DMS 273 treated with DMSO at 0.1 percent for 48 hours (cell line): ENCODE measurements around the gene ADCY10.
"Not testable (repeated sequence)": the region's sequence is repeated elsewhere in the genome, so short reads cannot be mapped to it uniquely, and the experiment has no call there.

Experiments
- DNase-seq: peaks from one replicate; lab custom pipeline; 2025; lab: John Stamatoyannopoulos, UW

ADCY10 gene

GRCh38 chr1:167913895-167914496, at the start of gene ADCY10:
Gene ADCY10, minus strand, starts transcription at chr1:167914134. Its CDS starts 8,994 bp downstream, at chr1:167905140.
- DNase-seq: no peak

DNA sequence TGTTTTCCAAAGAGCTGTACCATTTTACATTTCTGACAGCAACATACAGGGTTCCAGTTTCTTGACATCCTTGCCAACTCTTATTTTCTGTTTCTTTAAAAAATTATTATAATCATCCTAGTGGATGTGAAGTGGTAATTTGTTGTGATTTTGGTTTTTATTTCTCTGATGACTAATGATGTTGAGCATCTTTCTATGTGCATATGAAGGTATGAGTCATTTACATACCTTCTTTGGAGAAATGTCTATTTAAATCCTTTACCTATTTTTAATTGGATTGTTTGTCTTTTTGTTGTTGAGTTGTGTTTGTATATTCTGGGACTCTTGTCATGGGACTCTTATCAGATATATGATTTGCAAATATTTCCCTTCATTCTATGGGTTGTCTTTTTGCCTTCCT, 43.8 kb upstream of the ADCY10 start:
- no peak for DNase-seq

DNA sequence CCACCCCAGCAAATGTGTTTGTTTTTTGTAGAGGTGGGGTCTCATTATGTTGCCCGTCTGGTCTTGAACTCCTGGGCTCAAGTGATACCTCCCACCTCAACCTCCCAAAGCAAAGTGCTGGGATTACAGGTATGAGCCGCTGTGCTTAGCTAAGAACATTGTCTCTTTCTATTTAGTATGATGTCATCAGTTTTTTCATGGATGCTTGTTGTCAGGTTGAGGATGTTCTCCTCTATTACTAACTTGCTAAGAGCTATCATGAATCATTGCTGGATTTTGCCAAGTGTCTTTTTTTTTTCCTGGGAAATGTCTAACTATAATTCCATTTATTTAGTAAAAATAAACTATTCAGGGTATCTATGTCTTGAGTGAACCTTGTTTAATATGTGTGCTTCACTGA, 42.0 kb upstream of the ADCY10 start:
- peak; percentile 11 for DNase-seq

GRCh38 chr1:167950569-167950968, 36.6 kb upstream of the ADCY10 start:
- DNase-seq: no peak

GRCh38 chr1:167949785-167950184, 35.9 kb upstream of the ADCY10 start:
- no peak for DNase-seq

DNA sequence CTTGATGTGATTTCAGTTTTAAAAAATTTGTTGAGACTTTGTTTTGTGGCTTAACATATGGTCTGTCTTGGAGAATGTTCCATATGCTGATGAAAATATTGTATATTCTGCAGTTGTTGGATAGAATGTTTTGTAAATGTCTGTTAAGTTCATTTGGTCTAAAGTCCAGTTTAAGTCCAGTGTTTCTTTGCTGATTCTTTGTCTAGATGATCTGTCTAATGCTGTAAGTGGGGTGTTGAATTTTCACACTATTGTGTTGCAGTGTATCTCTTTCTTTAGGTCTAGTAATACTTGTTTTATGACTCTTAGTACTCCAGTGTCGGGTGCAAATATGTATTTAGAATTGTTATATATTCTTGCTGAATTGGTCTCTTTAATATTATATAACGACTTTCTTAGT, 33.8 kb upstream of the ADCY10 start:
- DNase-seq: no peak

DNA sequence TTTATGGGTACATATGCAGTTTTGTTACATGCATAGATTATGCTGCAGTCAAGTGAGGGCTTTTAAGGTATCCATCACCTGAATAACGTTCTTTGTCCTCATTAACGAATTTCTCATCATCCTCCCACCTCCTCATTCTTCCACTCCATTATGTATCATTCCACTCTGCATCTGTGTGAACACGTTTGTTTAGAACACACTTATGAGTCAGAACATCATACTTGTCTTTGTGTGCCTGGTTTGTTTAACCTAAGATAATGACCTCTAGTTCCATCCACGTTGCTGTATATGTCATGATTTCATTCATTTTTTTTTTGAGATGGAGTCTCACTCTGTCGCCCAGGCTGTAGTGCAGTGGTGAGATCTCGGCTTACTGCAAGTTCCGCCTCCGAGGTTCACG, 29.6 kb upstream of the ADCY10 start:
- DNase-seq: no peak

GRCh38 chr1:167940264-167940663, 26.3 kb upstream of the ADCY10 start:
- no peak for DNase-seq

GRCh38 chr1:167938080-167938636, 24.2 kb upstream of the ADCY10 start:
- DNase-seq: no peak

GRCh38 chr1:167937709-167938010, 23.7 kb upstream of the ADCY10 start:
- DNase-seq: no peak

DNA sequence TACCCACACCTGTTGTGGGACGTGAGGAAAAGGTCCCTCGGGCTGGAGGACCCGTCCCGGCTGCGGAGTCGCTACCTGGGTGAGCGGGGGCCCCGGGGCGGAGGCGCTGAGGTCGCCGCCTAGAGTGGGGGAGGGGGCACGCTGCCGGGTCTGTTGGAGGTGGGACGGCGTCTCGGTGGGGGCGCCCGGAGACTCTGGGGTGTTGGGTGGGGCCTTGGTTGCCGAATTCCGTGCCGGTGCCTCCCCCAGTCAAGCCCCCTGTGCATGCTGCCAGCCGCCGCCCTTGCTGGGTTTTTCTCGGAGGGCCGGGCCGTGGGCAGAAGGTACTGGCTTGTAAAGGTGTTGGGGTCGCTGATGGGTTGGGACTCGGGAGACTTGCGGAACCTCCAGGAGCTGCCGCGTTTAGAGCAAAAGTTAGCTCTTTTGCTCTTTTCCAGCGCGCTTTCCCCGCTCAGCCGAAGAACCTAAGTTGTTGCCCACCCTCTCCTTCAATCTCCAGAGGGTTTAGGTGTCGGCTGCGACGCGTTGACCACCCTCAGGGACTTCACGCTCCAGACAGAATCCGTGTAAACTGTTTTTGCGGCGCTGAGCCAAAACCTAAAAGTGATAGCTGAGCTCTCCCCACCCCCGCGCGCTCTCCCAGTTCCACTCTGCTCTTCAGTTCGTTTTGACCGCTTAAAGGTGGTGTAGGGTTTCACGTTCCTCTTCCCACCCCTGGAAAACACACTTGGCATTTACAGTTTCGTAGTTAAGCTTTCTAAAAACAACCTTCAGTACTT, 23.2 kb upstream of the ADCY10 start, which contains the start of gene MPC2:
TSS of gene MPC2 (minus strand) at position 143 of the 779 bp plus-strand sequence. CDS start 1,231 bp downstream, outside the sequence.
- peak; percentile 85 for DNase-seq

GRCh38 chr1:167936068-167936929, 22.4 kb upstream of the ADCY10 start, which contains the start of gene DCAF6:
Gene DCAF6, plus strand, starts transcription at chr1:167936683. Its CDS starts 229 bp downstream, at chr1:167936912.
- DNase-seq: peak; percentile 94

DNA sequence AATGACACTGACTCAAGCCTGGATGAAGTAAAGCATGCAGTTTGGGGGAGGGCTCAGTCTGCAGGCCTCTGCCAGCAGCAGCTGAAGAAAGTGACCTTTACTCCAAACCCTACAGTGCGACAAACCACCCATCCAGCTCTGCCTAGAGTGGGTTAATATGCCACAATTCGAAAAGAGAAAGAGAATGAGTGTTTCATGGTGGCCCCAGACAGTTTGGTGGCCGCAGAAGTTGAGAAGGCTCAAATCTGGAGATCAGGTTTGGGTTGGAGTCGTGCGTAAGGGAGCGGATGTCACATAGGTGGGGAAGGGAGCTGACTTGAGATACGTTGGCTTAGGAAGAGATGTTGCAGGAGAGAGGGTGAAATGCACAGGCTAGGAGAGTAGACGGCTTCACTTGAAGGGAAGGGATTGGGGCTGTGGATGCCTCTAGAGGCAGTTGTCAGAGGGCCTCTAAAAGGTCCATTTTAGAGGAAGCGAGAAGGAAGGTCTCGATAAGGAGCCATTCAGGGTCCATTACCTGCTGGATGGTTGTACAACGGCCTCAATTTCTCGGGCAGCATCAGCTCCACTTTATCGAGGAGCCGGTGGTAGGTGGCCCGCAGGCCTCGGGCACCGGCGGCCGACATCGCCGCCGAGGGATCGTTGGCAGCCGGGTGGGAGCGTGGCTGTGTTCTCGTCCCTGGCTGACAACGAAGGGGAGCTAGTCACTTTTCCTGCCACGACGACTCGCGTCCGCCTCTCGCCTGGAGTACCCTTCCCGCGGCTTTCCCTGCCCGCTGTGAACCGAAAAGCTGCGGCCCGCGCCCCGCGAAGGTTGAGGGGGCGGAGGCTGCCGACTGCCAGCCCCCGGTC, 21.5 kb upstream of the ADCY10 start:
- DNase-seq: peak; percentile 15

DNA sequence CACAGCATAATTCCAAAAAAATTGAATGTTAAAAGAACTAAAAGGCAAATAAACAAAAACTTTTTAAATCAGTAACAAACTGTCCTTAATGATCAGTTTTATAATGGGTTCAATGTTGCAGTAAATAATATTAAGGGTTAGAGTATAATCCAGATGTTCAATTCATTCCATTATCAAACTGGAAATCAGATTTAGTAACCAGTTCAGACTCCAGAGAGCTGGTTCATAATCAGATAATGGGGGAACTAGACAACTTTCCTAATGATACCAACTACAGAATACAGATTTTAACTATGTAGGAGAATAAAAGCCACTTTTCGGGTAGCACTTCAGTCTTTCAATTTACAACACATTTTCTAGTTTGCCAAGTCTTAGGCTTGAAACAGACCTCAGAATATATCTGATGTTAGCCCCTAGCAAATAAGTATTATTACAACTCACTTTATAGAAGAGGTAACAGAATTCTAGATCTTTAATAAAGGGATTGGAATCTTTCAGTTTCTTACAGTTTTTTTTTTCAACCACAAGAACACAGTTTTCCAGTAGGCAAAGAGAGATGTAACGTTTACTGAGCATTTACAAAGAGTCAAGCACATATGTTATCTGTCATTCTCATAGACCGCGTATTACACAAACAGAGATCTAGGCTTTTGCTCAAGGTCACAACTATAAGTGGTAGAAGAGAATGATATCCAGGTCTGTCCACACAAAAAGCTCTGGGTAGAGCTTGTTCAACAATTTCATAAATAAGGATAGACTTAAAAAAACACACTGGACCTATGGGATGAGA, 20.7 kb upstream of the ADCY10 start:
- no peak for DNase-seq

- no peak for DNase-seq
Measured at GRCh38 chr1:167933788-167934187, 19.9 kb upstream of the ADCY10 start.

GRCh38 chr1:167929725-167930124, 15.8 kb upstream of the ADCY10 start:
- no peak for DNase-seq

DNA sequence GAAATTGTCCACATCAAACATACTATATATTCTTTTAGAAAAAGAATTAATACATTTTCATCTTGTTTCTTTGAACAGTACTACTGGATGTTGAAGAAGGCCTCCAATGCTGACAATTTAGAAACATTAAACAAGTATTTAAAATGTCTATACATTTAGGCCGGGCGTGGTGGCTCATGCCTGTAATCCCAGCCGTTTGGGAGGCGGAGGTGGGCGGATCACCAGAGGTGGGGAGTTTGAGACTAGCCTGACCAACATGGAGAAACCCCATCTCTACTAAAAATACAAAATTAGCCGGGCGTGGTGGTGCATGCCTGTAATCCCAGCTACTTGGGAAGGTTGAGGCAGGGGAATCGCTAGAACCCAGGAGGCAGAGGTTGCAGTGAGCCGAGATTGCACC, 15.0 kb upstream of the ADCY10 start:
- not testable (repeated sequence) for DNase-seq

DNA sequence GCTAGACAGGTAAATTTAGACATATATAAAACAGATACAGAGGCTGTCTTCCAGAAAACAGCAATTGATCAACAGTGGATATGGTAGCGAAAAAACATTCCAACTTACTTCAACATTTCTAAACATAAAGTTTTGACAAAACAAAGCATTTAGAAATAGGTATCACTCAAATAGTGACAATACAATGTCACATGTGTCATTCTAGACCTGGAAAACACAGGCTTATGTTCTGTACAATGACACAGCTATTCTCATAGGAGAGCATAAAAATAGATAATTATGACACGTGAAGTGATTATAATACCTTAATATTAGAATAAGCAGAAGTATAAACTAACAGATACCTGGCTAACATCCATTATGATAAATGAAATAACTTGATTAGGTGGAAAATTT, 14.5 kb upstream of the ADCY10 start:
- DNase-seq: no peak

- no peak for DNase-seq
Measured at GRCh38 chr1:167927046-167927754, 13.3 kb upstream of the ADCY10 start.

DNA sequence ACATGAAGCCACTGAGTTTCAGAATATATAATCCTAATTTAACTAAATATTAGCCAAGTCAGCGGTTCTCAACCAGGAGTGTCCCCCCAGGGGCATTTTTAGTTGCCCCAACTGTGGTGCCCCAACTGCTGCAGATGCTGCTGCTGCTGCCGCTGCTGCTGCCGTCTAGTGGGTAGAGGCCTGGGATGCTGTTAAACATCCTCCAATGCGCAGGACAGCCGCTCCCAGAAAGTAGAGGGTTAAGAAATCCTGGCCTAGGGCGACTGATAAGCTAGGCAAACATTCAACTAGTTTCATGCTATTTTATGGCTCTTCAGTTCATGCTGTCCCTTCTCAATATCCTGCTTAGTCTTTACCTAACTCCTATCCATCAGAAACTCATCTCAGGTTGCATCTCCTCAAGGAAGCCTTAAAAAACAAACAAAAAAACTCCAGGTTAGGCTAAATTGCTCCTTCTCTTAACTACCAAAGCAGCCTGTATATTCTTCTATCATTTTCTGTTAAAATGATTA, 12.6 kb upstream of the ADCY10 start:
- no peak for DNase-seq
